Kidney capillary endothelial cell (primary cell): Measurements from ENCODE around the gene ANKRD60.

Experiments used
- DNase-seq: peaks from one replicate; pipeline ENCODE4 v3.0.0-alpha.2; 2018; ENCODE audit warnings: low spot score

Gene ANKRD60

DNA sequence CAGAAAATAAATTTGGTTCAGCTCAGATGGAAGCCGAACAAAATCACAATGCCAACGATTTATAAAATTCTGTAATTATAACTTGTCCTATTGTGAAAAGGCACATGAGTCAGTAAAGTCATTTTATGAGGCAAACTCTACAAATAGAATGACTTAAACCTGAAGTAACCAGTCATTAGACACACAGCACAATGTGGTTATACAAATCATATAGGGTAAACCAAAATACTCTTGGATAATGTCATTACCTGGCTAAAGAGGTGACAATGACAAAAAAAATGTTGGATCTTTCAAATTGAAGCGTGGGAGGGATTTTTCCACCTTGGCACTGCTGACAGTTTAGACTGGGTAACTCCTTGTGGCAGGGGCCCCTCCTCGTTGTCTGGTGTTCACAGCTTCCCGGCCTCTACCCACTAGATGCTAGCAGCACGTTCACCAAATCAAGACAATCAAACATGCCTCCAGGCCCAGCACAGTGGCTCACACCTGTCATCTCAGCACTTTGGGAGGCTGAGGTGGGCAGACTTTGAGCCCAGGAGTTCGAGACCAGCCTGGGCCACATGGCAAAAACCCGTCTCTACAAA lies 5.0 kb downstream of the ANKRD60 start:
- DNase-seq, result no peak

DNA sequence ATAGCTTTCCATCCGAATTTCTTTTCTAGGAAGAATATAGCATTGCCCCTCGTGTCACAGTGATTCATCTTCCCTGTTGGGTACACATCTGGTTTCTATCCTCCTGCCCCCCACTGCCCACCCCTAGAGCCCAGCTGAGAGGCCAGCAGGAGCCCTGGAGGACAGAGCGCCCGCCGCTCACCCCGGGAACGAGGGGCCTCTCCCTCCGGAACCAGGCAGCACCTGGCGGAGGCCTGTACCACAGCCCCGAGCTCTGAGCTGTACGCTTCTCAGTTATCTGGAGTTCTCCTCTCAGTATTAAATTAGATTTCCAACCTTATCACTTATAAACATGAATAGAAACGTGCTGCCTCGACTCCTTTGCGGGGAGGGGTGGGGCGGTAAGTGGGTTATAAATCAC lies 6.0 kb downstream of the ANKRD60 start:
- no peak for DNase-seq

DNA sequence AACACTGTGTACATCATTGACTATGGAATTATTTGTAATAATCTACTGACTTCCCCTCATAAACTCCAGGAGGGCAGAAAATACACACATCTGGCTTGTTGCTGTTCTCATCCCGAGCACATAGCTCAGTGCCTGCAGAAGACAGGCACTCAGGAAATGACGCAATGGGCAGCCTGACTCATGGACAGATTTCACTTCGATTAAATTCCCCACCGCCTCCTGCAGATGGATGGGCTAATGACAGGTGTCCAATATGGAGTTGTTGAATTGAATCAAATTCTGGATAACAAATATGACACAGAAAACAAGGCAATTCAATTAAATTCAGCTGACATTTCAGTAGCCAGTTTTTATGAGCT lies 9.1 kb downstream of the ANKRD60 start:
- DNase-seq, result peak; percentile 34

DNA sequence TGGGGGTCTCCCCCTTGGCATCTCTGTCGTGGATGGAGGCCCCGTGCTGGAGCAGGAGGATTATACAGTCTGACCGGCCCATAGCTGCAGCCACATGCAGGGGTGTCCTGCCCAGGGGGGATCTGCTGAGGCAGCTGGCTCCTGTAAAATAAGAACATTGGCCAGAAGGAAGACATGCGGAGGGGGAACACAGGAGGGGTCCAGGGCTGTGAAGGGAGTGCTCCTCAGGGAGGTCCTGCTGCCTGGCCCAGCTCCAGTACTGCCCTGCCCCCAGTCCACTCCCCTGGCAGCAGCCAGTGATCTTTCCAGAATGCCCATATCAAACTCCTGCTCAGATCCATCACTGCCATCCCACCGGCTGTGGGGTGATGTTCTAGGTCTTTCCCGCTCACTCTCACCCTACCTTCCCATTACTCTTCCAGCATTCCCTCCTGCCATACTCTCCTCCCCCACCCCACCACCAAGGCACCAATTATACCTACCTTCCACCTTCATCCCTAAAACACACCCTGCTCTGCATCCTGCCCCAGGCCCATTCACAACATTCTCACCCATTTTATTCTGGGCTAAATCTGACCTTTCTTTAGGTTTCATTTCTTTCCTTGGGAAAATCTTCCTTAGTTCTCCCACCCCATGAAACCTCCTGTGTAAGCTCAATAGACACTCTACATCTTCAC lies 9.7 kb downstream of the ANKRD60 start:
- DNase-seq, result no peak

DNA sequence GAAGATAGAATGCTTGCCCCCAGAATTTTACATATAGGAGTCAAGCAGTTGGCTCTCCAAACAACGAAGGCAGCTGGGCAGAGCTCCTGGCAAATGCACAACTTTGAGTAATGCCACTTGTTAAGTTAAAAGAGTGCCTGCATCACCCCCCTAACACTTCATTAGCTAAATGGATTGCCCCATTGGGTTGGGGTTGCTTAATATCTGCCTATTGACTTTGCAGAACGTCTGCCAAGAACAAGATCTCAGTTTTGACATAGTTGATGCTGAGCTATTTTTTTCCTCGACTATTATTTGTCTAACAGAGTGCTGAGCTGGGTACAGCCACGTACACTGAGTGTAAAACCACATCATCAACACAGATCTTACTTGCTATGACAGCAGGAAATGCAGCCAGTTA lies 12.1 kb downstream of the ANKRD60 start:
- DNase-seq, result no peak

DNA sequence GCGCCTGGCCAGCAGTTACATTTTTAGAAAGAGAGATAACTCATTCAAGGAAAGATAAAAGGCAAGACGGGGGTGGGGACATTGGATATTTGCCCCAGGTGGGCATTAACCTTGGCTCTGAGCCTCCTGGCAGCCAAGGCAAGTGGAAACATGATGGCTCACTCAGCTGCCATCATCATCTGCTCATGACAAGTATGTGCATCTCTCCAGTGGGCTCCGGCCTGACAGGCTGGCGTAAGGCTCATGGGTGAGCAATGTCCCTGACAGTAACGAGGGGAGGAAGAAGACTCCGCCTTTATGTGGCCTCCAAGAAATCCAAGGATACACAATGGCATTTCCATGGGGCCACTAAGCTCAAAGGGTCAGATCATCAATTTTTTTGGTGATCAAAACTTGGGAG lies 13.3 kb downstream of the ANKRD60 start:
- no peak for DNase-seq

DNA sequence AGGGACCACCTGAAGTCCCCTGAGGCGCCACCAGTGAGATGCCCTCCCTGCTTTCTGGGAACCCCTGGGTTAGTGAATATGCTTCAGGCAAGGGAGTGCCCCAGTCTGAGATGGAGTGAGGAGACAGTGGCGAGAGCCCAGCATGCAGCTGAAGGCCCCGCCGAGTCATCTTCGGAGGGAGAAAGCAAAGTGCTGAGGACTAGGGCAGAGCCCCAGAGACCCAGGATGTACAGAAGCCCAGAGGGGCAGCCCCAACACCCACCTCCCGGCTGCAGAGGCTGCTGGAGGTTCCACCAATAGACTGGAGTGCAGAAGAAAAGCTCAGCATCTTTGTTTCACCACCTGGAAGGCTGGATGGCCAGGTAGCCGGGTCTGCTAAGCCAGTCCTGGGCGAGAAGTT lies 14.1 kb downstream of the ANKRD60 start:
- DNase-seq, result no peak

DNA sequence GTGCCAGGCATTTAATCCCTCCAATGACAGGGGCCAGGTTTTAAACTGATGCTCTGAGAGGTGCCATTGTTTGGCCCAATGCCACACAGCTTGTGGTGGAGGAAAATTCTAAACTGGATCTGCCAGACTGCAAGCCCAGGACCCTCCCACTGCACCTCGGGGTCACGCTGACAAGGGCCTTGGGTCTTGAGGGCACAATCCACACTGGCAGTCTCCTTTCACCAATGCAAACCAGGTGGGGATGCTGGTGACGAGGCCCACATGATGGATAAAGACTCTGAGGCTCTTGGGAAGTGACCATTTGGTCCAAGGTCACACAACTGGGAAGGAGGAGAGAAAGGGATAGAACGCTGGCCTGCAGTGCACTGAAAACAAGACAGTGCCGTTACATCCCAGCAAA lies 14.7 kb downstream of the ANKRD60 start:
- DNase-seq, result no peak

DNA sequence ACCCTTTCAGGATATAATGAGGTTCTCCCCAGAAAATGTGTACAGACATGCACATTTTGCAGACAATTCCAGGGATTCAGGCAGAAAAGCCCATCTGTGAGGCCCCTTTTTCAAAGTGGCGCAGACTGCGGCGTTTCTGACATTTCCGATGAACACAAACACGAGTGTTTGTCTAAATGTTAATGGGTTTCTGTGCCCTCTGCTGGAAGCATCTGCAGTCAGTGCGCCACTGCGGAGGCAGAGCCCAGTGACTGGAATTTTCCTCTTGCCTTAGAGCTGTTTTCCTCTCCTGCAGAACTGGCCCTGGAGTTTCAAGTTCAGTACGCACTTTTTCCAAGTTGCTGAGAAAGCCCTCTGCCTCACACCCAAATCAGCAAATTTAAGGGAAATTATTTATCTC lies 15.3 kb downstream of the ANKRD60 start:
- DNase-seq, result no peak

DNA sequence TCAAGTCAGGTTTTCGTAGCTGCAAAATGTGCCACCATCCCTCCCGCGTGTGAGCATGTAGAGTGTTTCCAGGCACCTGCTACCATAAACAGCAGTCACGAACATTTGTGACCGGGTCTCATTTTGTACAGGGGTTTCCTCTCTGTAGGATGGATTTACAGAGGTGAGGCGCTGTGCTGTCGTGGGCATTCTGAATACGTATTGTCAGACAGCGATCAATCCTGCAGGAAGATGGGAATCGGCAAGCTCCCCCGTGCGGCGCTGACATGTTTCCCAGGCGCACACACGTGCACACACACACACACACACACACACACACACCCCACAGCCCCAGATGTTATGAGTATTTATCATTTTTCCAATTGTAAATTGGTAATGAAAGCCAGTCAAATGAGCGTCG lies 15.8 kb downstream of the ANKRD60 start:
- no peak for DNase-seq

DNA sequence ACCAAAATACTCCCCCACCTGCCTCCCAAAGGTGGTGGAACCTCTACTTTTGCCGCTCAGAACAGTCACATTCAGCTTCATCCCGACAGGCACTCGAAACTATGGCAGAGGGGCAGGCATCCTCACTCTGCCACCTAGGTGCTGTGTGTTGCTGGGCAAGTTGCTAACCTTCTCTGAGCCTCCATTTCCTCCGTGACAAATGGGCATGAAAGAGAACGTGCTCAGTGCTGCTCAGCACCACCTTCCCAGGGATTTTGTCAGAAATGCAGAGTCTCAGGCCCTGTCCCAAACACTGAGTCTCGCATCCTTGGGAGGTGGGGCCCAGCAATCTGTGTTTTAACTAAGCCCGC lies 18.1 kb downstream of the ANKRD60 start:
- DNase-seq, result no peak

DNA sequence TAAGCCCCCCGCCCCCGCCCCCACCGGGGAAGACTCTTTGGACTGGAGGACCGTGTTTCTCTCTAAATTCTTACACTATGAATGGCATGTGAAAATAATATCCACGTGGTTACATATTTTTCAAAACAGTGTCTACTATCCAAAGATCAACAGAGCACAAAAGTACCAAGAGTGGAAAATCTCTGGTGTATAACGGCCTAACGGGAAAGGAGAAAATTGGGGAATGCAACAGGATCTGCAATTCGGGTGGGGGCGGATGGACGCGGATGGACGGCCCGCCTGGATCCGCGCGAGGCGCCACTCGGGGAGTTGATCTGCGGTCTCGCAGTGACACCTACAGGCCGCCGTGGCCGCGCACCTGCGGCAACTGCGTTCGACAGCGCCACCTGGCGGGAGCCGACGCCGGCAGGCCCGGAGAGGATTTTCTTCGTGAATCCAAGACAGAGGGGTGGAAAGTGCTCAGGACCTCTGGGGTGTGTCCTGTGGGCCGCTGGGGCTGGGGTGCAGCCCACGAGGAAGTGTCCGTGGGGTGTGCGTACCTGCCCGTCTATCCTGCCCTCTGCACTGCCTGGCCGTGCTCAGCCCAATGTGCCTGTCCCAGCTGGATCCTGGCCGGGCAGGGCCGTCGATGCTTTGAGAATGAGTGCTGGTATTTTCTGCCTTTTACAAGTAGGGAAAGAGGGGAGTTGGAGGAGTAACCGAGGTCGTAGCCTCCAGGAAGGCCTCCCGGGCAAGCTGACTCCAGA lies 18.6 kb downstream of the ANKRD60 start:
- peak; percentile 79 for DNase-seq

DNA sequence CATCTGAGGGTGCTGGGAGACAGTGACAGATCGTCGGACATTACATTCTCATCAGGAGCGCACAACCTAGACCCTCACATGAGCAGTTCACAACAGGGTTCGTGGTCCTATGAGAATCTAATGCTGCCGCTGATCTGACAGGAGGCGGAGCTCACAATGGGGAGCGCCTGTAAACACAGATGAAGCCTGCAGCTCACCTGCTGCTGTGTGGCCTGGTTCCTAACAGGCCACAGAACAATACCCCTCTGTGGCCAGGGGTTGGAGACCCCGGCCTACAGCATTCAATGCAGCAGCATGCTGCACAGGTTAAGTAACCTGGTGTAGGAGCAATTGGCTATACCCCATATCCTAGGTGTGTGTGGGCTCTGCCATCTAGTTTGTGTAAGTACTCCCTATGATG lies 19.5 kb downstream of the ANKRD60 start:
- DNase-seq, result no peak

DNA sequence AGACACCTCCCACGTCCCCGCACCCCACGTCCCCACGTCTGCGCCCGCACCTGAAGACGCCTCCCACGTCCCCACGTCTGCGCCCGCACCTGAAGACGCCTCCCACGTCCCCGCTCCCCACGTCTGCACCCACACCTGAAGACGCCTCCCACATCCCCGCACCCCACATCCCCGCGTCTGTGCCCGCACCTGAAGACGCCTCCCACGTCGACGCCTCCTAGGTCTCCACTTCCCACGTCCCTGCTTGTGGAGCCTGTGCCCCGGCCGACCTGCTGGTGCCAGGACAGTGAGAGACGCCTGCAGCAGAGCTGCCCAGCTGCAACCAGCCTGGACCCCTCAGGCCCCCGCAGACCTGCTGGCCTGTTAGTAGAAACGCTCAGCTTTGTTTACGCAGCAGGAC lies 22.6 kb downstream of the ANKRD60 start:
- no peak for DNase-seq

DNA sequence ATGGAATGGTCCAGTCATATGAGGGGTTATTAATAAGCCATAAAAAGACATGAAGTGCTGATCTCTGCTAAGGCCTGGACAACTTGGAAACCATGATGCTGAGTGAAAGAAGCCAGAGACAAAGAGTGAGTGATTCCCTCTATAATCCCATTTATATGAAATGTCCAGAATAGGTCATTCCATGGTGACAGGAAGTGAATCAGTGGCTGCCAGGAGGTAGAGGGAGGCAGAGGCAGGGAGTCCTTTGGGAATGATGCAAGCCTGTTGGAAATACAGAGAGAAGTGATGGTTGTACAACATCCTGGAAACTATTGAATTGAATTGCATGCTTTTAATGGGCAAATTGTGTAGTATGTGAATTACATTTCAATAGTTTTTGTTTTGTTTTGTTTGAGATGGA lies 26.4 kb downstream of the ANKRD60 start:
- DNase-seq, result peak; percentile 75

DNA sequence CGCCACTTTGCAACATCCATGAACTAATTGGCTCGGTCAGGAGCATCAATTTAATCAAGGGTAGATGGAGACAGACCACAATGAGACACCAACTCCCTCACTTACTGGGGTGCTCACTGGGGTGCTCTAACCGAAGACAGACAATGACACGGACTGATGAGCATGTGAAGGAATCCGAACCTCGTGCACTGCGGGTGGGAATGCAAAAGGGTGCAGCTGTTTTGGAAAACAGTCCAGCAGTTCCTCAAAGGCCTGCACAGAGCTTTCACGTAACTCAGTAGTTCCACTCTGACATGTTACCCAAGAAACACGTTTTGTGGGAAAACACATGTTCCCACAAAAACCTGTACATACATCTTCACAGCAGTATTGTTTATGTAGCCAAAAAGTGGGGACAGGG lies 26.8 kb downstream of the ANKRD60 start:
- DNase-seq, result no peak

DNA sequence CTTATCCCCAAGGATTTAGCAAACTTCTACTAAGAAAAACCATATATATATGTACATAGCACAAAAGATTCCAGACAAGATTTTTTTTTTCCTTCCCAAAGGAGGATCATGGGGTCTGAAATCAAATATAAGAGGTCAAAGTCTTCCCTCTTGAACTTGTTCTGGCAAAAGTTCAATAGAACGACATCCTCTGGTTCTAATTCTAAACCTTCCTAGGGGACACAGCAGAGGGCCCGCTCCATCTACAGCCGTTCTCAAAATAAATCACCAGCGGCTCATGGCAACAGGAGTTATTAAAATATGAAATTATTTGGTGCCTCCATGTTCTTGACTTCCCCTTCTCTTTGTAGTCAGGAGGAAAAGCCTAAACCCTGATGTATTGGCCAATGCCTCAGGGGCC lies 29.0 kb downstream of the ANKRD60 start:
- DNase-seq, result no peak

DNA sequence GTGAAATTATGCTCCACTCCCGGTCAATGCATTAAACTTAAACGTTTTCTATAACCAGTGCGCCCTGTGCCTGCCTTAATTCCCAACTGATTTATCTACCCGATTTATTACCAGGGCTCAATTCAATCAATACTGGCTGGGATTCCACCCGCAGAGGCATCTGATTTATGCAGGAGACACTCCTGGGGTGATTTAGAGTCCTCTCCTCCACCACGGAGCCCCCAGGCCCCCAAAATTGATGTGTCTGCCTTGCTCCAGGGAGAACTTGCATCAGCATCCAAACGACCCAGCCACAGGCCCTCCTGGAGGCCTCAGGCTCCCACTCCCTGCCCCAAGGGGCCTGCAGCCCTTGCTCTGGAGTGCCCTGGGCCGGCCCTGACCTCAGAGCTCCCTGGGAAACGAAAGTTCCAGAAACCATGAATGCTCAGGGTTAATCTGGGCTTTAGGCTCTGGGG lies 29.5 kb downstream of the ANKRD60 start:
- no peak for DNase-seq

DNA sequence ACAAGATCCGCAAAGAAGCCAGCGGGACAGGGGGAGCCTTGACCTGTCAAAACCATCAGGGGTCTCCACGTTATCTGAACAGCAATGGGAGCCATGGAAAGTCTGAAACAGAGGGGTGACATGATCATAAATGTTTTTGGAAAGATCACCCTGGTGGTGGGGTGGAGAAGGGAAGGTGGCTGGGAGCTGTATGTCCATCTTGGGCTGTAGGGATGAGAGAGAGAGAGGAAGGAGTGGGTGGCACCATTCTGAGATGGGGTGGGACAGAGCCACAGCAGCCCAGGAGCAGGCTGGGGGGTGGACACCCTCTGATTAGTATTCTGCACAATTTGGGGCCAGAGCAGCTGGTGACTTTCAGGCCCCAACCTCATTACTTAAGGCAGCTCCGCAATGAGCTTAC lies 30.1 kb downstream of the ANKRD60 start:
- DNase-seq, result no peak

DNA sequence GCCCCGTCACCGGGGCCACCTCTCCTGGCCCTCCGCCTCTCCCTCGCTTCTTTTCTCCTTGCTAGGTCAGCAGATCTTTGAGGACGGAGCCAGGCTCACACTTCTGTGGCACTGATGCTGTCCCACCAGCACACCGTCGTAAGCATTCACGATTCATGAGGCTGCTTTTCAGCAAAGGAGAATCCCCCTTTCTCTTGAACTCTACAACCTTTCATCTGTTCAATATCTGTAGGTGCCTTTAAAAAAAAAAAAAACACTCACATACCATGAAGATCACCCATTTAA lies 31.3 kb downstream of the ANKRD60 start:
- no peak for DNase-seq

DNA sequence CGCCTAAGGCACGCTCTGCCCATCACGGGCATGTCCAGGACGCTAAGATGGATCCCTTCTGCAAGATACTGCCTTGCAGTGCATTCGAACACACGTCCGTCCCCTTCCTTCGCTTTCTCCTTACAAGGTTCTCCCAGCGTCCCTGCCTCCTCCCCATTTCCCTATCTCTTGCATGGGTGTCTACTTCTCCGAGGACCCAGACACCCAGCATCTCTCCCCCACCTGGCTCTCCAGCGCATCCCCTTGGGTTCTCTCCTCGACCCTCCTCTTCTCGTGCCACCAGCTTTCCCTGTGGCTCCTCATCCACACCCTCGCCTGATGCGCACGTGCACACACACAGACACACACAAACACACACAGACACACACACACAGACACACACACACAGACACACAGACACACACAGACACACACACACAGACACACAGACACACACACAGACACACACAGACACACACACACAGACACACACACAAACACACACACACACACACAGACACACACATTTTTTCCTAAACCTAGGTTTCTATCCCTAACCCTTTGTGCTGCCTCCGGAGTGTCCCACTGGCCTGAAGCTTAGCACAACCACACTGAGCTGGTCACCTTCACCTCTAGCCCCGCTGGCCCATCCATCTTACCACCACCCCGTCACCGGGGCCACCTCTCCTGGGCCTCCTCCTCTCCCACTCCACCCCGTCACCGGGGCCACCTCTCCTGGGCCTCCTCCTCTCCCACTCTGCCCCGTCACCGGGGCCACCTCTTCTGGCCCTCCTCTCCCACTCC lies 31.9 kb downstream of the ANKRD60 start:
- no peak for DNase-seq

DNA sequence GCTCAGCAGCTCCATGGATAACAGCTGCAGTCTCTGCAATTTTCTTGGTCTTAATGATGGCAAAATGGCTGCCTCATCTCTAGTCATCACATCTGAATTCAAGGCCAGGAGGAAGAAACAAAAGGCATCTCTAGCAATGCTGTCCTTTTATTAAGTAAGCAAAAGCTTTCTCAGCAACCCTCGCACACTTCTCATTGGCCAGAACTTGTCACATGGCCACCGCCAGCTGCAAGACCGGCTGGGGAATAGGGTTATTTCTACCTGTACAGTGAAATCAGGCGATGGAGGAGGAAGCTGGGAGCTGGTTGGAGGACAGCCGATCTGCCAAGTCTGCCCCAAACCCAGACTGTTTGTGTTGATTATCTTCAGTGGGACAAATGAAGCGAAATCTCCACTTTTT lies 33.4 kb downstream of the ANKRD60 start:
- DNase-seq, result no peak

DNA sequence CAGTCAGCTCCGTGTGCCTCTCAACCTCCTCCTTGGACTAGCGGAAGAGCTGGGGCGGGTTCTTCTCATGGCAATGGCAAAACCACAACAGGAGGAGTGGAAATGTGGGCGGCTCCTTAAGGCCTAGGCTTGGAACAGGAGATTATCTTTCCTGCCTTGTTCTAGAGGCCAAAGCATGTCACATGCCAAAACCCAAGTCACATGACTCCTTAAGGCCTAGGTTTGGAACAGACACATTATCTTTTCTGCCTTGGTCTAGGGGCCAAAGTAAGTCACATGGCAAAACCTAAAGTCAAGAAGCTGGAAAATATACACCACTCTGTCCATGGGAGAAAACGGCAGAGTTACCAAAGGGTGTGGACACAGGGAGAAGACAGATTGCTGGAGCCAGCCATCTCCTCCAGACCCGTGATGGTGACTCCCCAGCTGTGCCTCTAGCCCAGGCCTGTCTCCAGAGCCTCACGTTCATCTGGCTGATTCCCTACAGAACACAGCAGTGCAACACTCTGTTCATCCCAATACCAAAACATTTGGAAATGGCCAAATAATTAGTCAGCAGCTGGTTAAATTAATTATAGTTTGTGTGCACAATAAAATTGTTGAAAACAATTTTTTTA lies 34.2 kb downstream of the ANKRD60 start:
- DNase-seq, result no peak
